K562 (cell line): ENCODE results near the gene NIPBL. TPM values are rescaled to one million over a fixed set of nuclear protein-coding genes. Genes with fewer than 3 reads are reported as not detected.

Experiments
- CAMTA2 ChIP-seq: fragments of 250-450 bp; sonication (Bioruptor Pico); conservative IDR thresholded peaks from 2 replicates; pipeline ENCODE4 v1.5.1; 2022
- CREB3L1 ChIP-seq: fragments of 450-650 bp; IDR thresholded peaks from 2 replicates; pipeline ENCODE4 v1.6.1; 2014; ENCODE audit warnings: low read depth, mild to moderate bottlenecking, moderate library complexity, borderline replicate concordance
- ETS1 ChIP-seq: conservative IDR thresholded peaks from 2 replicates; pipeline ENCODE4 v1.6.1; 2011; ENCODE audit warnings: low read depth, mild to moderate bottlenecking, low read length; ENCODE audit not compliant: control insufficient read depth
- GTF2A2 ChIP-seq: IDR thresholded peaks from 2 replicates; pipeline ENCODE4 v1.6.1; 2016; ENCODE audit warnings: mild to moderate bottlenecking, missing genetic modification characterization, missing compliant biosample characterization
- JUND ChIP-seq, 2 experiments: IDR thresholded peaks; 2 replicates in 1 of 2; 3 replicates in 1 of 2; pipeline ENCODE4 v1.6.1; 2011; ENCODE audit warnings: borderline replicate concordance in 2 of 2, low read depth in 2 of 2, low read length in 2 of 2, improper control_type of control experiment in 1 of 2, missing biosample characterization in 1 of 2, missing genetic modification characterization in 1 of 2, missing genetic modification reagents in 1 of 2
- LEF1 ChIP-seq: fragments of 450-650 bp; IDR thresholded peaks from 2 replicates; pipeline ENCODE4 v1.6.1; 2016; ENCODE audit warnings: mild to moderate bottlenecking
- MYC ChIP-seq, 2 experiments: fragments of 250-450 bp in 1 of 2; sonication (Bioruptor Pico) in 1 of 2; IDR thresholded peaks; 2 replicates each; pipeline versions ENCODE4 v1.5.1 to v1.6.1; 2012 to 2021; ENCODE audit warnings: low read depth in 2 of 2, borderline replicate concordance in 1 of 2, improper control_type of control experiment in 1 of 2, low read length in 1 of 2, mild to moderate bottlenecking in 1 of 2, moderate library complexity in 1 of 2
- NEUROD1 ChIP-seq: fragments of 150-350 bp; IDR thresholded peaks from 2 replicates; pipeline ENCODE4 v1.6.1; 2014; ENCODE audit warnings: borderline replicate concordance, low read length, low read depth; ENCODE audit not compliant: partially characterized antibody
- PCBP2 ChIP-seq: fragments of 200-400 bp; formaldehyde crosslinking; IDR thresholded peaks from 2 replicates; pipeline ENCODE4 v1.6.1; 2018; ENCODE audit warnings: low read length, low read depth, mild to moderate bottlenecking, moderate library complexity; ENCODE audit not compliant: poor library complexity, severe bottlenecking
- RBBP5 ChIP-seq: fragments of 200-600 bp; sonication (generic); IDR thresholded peaks from 2 replicates; pipeline ENCODE4 v1.6.1; 2012; ENCODE audit warnings: borderline replicate concordance, mild to moderate bottlenecking, low read length, control low read depth, inconsistent platforms; ENCODE audit not compliant: insufficient read depth, poor library complexity, severe bottlenecking
- RBFOX2 ChIP-seq: fragments of 200-400 bp; formaldehyde crosslinking; IDR thresholded peaks from 2 replicates; pipeline ENCODE4 v1.6.1; 2017; ENCODE audit warnings: low read depth, mild to moderate bottlenecking, low read length, moderate library complexity
- SOX6 ChIP-seq: fragments of 450-650 bp; IDR thresholded peaks from 2 replicates; pipeline ENCODE4 v1.6.1; 2014; ENCODE audit warnings: mild to moderate bottlenecking
- SP2 ChIP-seq: IDR thresholded peaks from 2 replicates; pipeline ENCODE4 v1.6.1; 2011; ENCODE audit warnings: mild to moderate bottlenecking, low read depth, low read length, moderate library complexity; ENCODE audit not compliant: poor library complexity, severe bottlenecking; ENCODE audit errors: extremely low read depth
- TBP ChIP-seq: optimal IDR thresholded peaks from 2 replicates; pipeline ENCODE3; 2011; ENCODE audit warnings: low read depth, low read length, improper control_type of control experiment
- YY1 ChIP-seq, 3 experiments: IDR thresholded peaks; 2 replicates each; pipeline ENCODE4 v1.6.1; 2011; ENCODE audit warnings: low read length in 2 of 3, mild to moderate bottlenecking in 2 of 3, moderate library complexity in 2 of 3, borderline replicate concordance in 1 of 3, control low read depth in 1 of 3, low read depth in 1 of 3; ENCODE audit not compliant: insufficient read depth in 3 of 3, insufficient replicate concordance in 2 of 3, control insufficient read depth in 1 of 3, insufficient read length in 1 of 3; ENCODE audit errors: extremely low read depth in 1 of 3
- ZFP36 ChIP-seq: fragments of 150-350 bp; IDR thresholded peaks from 2 replicates; pipeline ENCODE4 v1.6.1; 2018; ENCODE audit warnings: low read length, low read depth; ENCODE audit not compliant: partially characterized antibody
- ZFX ChIP-seq: sonication (generic); formaldehyde crosslinking; IDR thresholded peaks from 2 replicates; pipeline ENCODE4 v1.8.0; 2022; ENCODE audit warnings: mild to moderate bottlenecking, missing genetic modification reagents, moderate library complexity
- ZMIZ1 ChIP-seq, 2 experiments: fragments of 150-350 bp in 1 of 2; IDR thresholded peaks; 2 replicates each; pipeline ENCODE4 v1.6.1; 2012 to 2016; ENCODE audit warnings: low read depth in 2 of 2, low read length in 2 of 2, mild to moderate bottlenecking in 1 of 2, moderate library complexity in 1 of 2
- ZNF175 ChIP-seq: fragments of 200-800 bp; sonication (Bioruptor generic); IDR thresholded peaks from 2 replicates; pipeline ENCODE4 v1.6.1; 2016; ENCODE audit warnings: low read depth, mild to moderate bottlenecking, missing genetic modification characterization, missing compliant biosample characterization
- polyA plus RNA-seq, 8 experiments: library from polyadenylated mRNA; depleted of rRNA in 4 of 8; stranded (reverse) in 5 of 8; unstranded in 3 of 8; fragments of >200 nt; fragmentation: Nextera tagmentation in 2 of 8; fragmentation: Illumina TruSeq in 1 of 8; extraction: Ambion mirVana in 2 of 8; extraction: Trizol in 1 of 8; gene quantifications; 2 replicates each; pipeline versions ENCODE4 v1.2.1 to v1.2.3, GENCODE V29; 2011 to 2014; ENCODE audit warnings: inconsistent platforms in 1 of 8, missing spikeins in 1 of 8
- total RNA-seq, 7 experiments: library from RNA; depleted of rRNA in 6 of 7; stranded (reverse); fragments of >200 nt in 6 of 7; fragmentation: Illumina TruSeq in 2 of 7; extraction: Trizol in 2 of 7; gene quantifications; 2 replicates each; pipeline versions ENCODE4 v1.2.1 to v1.2.3, GENCODE V29; 2011 to 2021; ENCODE audit warnings: low replicate concordance in 1 of 7

Gene NIPBL
- total and polyA plus RNA-seq, 9 of the 15 experiments (the other 6 are each of a cell fraction or from before 2014, with no cell fraction given): 12.9 to 56.7 (median 38.9) TPM

GRCh38 chr5:36875790-36876298, 725 bp upstream of the NIPBL start (continued):
- TF ChIP-seq NEUROD1 (no peak), JUND (IDR thresholded peaks at IDR 0.05; ENCODE audit: borderline replicate concordance, low read depth, low read length) (0 out of 2 replicates have a peak, but pooled peaks have one; percentile 35), JUND (tag; IDR thresholded peaks at IDR 0.05; ENCODE audit: borderline replicate concordance, low read depth, low read length) (peak; percentile 32; the same call in 1 of the 3 replicates), LEF1 (no peak), GTF2A2 (tag) (no peak), SOX6 (no peak), RBFOX2 (peak; percentile 67), PCBP2 (no peak), ZMIZ1 (IDR thresholded peaks at IDR 0.05; ENCODE audit: low read depth in 2 of 2, low read length in 2 of 2) (peak in 1 of 2 experiments; percentile 27; a peak in 1 of 4 replicates), RBBP5 (peak; percentile 29), ZFX (peak; percentile 77; the same call in 1 of the 2 replicates), MYC (IDR thresholded peaks at IDR 0.05; ENCODE audit: low read depth, low read length) (peak; percentile 51; the same call in 1 of the 2 replicates), MYC (CRISPR knock-in tag; IDR thresholded peaks at IDR 0.05; ENCODE audit: borderline replicate concordance, low read depth) (no peak), TBP (peak; percentile 26), ETS1 (0 out of 2 replicates have a peak, but pooled peaks have one; percentile 33), ZNF175 (no peak), CAMTA2 (CRISPR knock-in tag) (no peak), SP2 (no peak), CREB3L1 (no peak), ZFP36 (no peak), YY1 (IDR thresholded peaks at IDR 0.05; ENCODE audit: borderline replicate concordance in 1 of 3, control insufficient read depth in 1 of 3, extremely low read depth in 1 of 3, insufficient read depth in 3 of 3, insufficient read length in 1 of 3, insufficient replicate concordance in 2 of 3, low read depth in 1 of 3, low read length in 2 of 3) (peak in 1 of 3 experiments; percentile 7)
